Activated effector memory CD4-positive, alpha-beta T cell treated with Interleukin-2 at 50 U/mL for 16 hours (primary cell): ENCODE results near the gene LTF.

Experiments used
- DNase-seq: peaks from one replicate; pipeline ENCODE4 v3.0.0-alpha.2; 2020

LTF gene

GRCh38 chr3:46467562-46467961 lies 2.9 kb upstream of the LTF start:
- DNase-seq: no peak

- DNase-seq: no peak
Observed at GRCh38 chr3:46466871-46467403, 2.2 kb upstream of the LTF start.

- no peak for DNase-seq
Observed at GRCh38 chr3:46466273-46466672, 1.6 kb upstream of the LTF start.

GRCh38 chr3:46465196-46465520 lies 453 bp upstream of the LTF start:
- DNase-seq: no peak

- no peak for DNase-seq
Observed at GRCh38 chr3:46463868-46464241, 850 bp downstream of the LTF start.

GRCh38 chr3:46463120-46463867 lies 1.4 kb downstream of the LTF start:
- no peak for DNase-seq

GRCh38 chr3:46462511-46462910 lies 2.2 kb downstream of the LTF start:
- DNase-seq: no peak

- DNase-seq: no peak
Observed at GRCh38 chr3:46462111-46462510, 2.6 kb downstream of the LTF start.

- no peak for DNase-seq
Observed at GRCh38 chr3:46460051-46460450, 4.7 kb downstream of the LTF start.

GRCh38 chr3:46456118-46456517 lies 8.6 kb downstream of the LTF start:
- DNase-seq: no peak

GRCh38 chr3:46455231-46456115 lies 9.2 kb downstream of the LTF start:
- DNase-seq: no peak

GRCh38 chr3:46454606-46455005 lies 10.1 kb downstream of the LTF start:
- no peak for DNase-seq

- no peak for DNase-seq
Observed at GRCh38 chr3:46454209-46454595, 10.5 kb downstream of the LTF start.

GRCh38 chr3:46453526-46454208 lies 11.0 kb downstream of the LTF start:
- no peak for DNase-seq

GRCh38 chr3:46449755-46450552 lies 14.8 kb downstream of the LTF start:
- no peak for DNase-seq

GRCh38 chr3:46448721-46449120 lies 16.0 kb downstream of the LTF start:
- no peak for DNase-seq

GRCh38 chr3:46447228-46447985 lies 17.3 kb downstream of the LTF start:
- DNase-seq: no peak

- DNase-seq: no peak
Observed at GRCh38 chr3:46442576-46443530, 21.9 kb downstream of the LTF start.

- peak; percentile 14 for DNase-seq
Observed at GRCh38 chr3:46440531-46441294, 24.0 kb downstream of the LTF start.

- DNase-seq: no peak
Observed at GRCh38 chr3:46438831-46439230, 25.9 kb downstream of the LTF start.
